Measurements from ENCODE around the gene NGEF. TPM values are rescaled to one million over a fixed set of nuclear protein-coding genes. Genes with fewer than 3 reads are reported as not detected.
"Not testable (repeated sequence)": the region's sequence is repeated elsewhere in the genome, so short reads cannot be mapped to it uniquely, and the experiment has no call there.

Gene NGEF
- total RNA-seq (4.1 TPM), polyA plus RNA-seq (4.2 TPM)

- no peak for DNase-seq (ENCODE audit: extremely low spot score)
- H3K27ac ChIP-seq (ENCODE audit: low read depth) = no peak within 1 kb of the TSS
- peaks cover under 1% of the 10 kb centered on the region for H3K36me3 ChIP-seq (ENCODE audit: insufficient read depth)
- H3K4me1 ChIP-seq (ENCODE audit: insufficient read depth) = no peaks in the 10 kb centered on the region
- H3K4me3 ChIP-seq (ENCODE audit: low read depth, low read length) = no peak within 1 kb of the TSS
- 84% methylated on average over 12 of the region's 12 CpGs for WGBS
Observed at GRCh38 chr2:233013027-233013461, at the start of gene NGEF. TSS of gene NGEF (minus strand) at chr2:233013256. CDS start at chr2:232974890, 38,366 bp downstream.

- H3K4me3 ChIP-seq (ENCODE audit: low read depth, low read length) = no peak overlapping the region
- WGBS = 64% methylated on average over 4 of the region's 4 CpGs
- no peak overlapping the region for H3K27ac ChIP-seq (ENCODE audit: low read depth)
- no peak for DNase-seq (ENCODE audit: extremely low spot score)
- H3K4me1 ChIP-seq (ENCODE audit: insufficient read depth) = no peaks in the 10 kb centered on the region
- H3K36me3 ChIP-seq (ENCODE audit: insufficient read depth) = no peaks in the 10 kb centered on the region
Observed at GRCh38 chr2:233062451-233062850, 49.4 kb upstream of the NGEF start.

DNA sequence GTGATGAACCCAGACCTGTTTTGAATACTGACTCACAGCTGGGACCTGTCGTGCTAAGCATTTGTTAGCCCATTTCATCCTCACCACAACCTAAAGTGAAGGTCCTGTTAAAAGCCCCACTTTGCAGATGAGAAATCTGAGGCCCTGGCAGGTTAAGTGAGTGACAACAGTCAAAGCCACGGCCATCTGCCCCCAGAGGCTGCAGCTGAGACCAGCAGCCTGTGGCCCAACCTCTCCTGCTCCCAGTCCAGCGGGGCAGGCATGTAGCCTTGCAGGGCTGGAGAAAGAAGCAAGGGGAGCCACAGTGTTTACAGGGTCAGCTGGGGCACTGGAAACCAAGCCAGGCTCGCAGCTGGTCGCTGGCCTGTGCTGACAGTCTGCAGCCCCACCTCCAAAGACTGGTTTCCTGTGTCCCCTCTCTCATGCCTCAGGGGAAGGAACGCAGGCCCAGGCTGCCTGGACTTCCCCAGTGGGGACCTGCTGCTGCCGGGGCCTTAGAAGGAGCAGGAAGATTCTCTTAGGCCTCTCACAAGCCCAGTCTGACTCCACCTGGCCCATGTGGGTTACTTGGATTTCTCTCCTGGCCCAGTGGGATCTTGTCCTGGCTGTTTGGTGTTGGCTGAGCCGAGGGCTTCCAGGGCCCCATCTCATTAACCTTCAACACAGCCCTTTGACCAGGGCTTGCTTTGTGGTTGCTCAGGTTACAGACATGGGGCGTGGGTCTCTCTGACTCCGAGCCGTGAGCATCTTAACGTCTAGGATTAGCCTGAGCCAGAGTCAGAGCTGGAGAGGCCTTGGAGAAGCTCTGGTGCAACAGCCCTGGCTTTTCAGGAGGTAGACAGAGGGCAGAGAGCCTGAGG lies 48.8 kb upstream of the NGEF start:
- WGBS = 41% methylated on average over 12 of the region's 12 CpGs
- H3K36me3 ChIP-seq (ENCODE audit: insufficient read depth) = no peaks in the 10 kb centered on the region
- H3K4me3 ChIP-seq (ENCODE audit: low read depth, low read length) = peak overlapping the region; percentile 36
- H3K27ac ChIP-seq (ENCODE audit: low read depth) = peak overlapping the region; percentile 43
- no peak for DNase-seq (ENCODE audit: extremely low spot score)
- no peaks in the 10 kb centered on the region for H3K4me1 ChIP-seq (ENCODE audit: insufficient read depth)

GRCh38 chr2:233060980-233061590 lies 48.0 kb upstream of the NGEF start:
- H3K4me3 ChIP-seq (ENCODE audit: low read depth, low read length) = peak overlapping the region; percentile 36

GRCh38 chr2:233060501-233060979 lies 47.5 kb upstream of the NGEF start:
- Histone ChIP-seq H3K4me1 (ENCODE audit: insufficient read depth) (no peaks in the 10 kb centered on the region), H3K36me3 (ENCODE audit: insufficient read depth) (no peaks in the 10 kb centered on the region), H3K27ac (ENCODE audit: low read depth) (peak overlapping the region; percentile 44), H3K4me3 (ENCODE audit: low read depth, low read length) (peak overlapping the region; percentile 36)
- 82% methylated on average over 13 of the region's 13 CpGs for WGBS
- no peak for DNase-seq (ENCODE audit: extremely low spot score)

More at GRCh38 chr2:233060980-233061590, 48.0 kb upstream of the NGEF start:
- 67% methylated on average over 10 of the region's 10 CpGs for WGBS
- DNase-seq (ENCODE audit: extremely low spot score) = no peak
- H3K4me1 ChIP-seq (ENCODE audit: insufficient read depth) = no peaks in the 10 kb centered on the region
- no peaks in the 10 kb centered on the region for H3K36me3 ChIP-seq (ENCODE audit: insufficient read depth)
- H3K27ac ChIP-seq (ENCODE audit: low read depth) = peak overlapping the region; percentile 43

- 60% methylated on average over 26 of the region's 26 CpGs for WGBS
- Histone ChIP-seq H3K27ac (ENCODE audit: low read depth) (peak within 1 kb of the TSS; percentile 83), H3K4me3 (ENCODE audit: low read depth, low read length) (peak within 1 kb of the TSS; percentile 36), H3K36me3 (ENCODE audit: insufficient read depth) (no peaks in the 10 kb centered on the region), H3K4me1 (ENCODE audit: insufficient read depth) (no peaks in the 10 kb centered on the region)
- no peak for DNase-seq (ENCODE audit: extremely low spot score)
Observed at GRCh38 chr2:233059797-233060500, 46.9 kb upstream of the NGEF start, which contains the start of gene INPP5D. TSS of gene INPP5D (plus strand) at chr2:233060342. CDS start at chr2:233060479, 137 bp downstream.

DNA sequence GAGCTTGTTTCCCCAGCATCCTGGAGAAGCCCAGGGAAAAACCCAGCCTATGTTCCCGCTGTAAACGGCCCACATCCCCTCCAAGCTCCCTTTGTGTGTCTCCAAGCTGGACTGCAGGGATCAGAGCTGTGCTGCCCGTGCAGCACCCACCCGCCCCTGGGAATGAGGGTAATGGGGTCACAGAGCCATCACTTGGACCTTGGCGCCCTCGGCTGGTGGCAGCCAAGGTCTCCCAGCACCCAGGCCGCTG lies 46.4 kb upstream of the NGEF start:
- 70% methylated on average over 7 of the region's 7 CpGs for WGBS
- no peak for DNase-seq (ENCODE audit: extremely low spot score)
- Histone ChIP-seq H3K27ac (ENCODE audit: low read depth) (peak overlapping the region; percentile 83), H3K4me3 (ENCODE audit: low read depth, low read length) (no peak overlapping the region), H3K4me1 (ENCODE audit: insufficient read depth) (no peaks in the 10 kb centered on the region), H3K36me3 (ENCODE audit: insufficient read depth) (no peaks in the 10 kb centered on the region)

- H3K4me1 ChIP-seq (ENCODE audit: insufficient read depth) = no peaks in the 10 kb centered on the region
- H3K36me3 ChIP-seq (ENCODE audit: insufficient read depth) = no peaks in the 10 kb centered on the region
- H3K27ac ChIP-seq (ENCODE audit: low read depth) = no peak overlapping the region
- no peak overlapping the region for H3K4me3 ChIP-seq (ENCODE audit: low read depth, low read length)
- WGBS = 93% methylated on average over 24 of the region's 24 CpGs
- no peak for DNase-seq (ENCODE audit: extremely low spot score)
Observed at GRCh38 chr2:233058717-233059546, 45.9 kb upstream of the NGEF start.

DNA sequence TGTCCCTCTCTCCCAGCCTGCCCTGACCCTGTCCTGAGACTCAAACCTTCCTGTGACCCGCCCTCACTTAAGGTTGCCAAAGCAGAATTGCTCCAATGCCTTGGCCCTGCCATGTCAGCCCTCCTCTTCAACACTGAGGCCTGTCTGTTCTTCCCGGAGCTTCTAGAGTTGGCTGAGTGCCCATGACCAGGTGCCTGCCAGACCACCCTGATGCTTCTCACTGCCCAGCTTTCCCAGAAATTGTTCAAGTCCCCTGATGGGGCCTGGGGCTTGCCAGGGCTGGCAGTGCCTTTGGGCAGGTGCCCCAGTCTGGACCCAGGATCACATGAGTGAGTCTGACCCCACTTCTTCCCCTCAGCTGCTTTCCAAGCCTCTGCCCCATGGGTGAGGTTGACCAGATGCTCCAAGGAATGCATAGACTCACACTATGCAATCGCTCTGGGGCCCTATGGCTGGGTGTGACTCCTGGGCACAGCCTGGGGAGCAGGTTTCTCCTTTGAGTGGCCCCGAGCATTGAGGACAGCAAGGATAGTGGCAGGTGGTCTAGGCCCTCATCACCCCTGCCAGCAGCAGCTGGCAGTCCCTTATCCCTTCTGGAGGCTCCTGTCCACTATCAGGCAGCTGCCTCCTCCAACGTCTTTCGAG lies 44.0 kb upstream of the NGEF start:
- Histone ChIP-seq H3K27ac (ENCODE audit: low read depth) (no peak overlapping the region), H3K4me3 (ENCODE audit: low read depth, low read length) (no peak overlapping the region), H3K36me3 (ENCODE audit: insufficient read depth) (no peaks in the 10 kb centered on the region), H3K4me1 (ENCODE audit: insufficient read depth) (no peaks in the 10 kb centered on the region)
- 81% methylated on average over 6 of the region's 6 CpGs for WGBS
- no peak for DNase-seq (ENCODE audit: extremely low spot score)

DNA sequence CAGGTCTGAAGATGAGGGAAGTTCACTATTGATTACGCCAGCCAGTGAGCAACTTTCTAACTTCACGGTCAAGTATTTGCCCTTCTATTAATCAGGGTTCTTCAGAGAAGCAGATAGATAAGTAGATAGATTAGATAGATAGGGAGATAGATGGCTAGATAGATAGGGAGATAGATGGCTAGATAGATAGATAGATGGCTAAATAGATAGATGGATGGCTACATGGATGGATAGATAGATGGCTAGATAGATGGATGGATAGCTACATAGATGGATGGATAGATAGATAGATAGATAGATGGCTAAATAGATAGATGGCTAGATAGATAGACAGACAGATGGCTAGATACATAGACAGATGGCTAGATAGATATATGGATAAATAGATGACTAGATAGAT lies 42.3 kb upstream of the NGEF start:
- no peaks in the 10 kb centered on the region for H3K4me1 ChIP-seq (ENCODE audit: insufficient read depth)
- 95% methylated on average over 2 of the region's 2 CpGs for WGBS
- H3K36me3 ChIP-seq (ENCODE audit: insufficient read depth) = no peaks in the 10 kb centered on the region
- H3K27ac ChIP-seq (ENCODE audit: low read depth) = no peak overlapping the region
- no peak overlapping the region for H3K4me3 ChIP-seq (ENCODE audit: low read depth, low read length)
- no peak for DNase-seq (ENCODE audit: extremely low spot score)

DNA sequence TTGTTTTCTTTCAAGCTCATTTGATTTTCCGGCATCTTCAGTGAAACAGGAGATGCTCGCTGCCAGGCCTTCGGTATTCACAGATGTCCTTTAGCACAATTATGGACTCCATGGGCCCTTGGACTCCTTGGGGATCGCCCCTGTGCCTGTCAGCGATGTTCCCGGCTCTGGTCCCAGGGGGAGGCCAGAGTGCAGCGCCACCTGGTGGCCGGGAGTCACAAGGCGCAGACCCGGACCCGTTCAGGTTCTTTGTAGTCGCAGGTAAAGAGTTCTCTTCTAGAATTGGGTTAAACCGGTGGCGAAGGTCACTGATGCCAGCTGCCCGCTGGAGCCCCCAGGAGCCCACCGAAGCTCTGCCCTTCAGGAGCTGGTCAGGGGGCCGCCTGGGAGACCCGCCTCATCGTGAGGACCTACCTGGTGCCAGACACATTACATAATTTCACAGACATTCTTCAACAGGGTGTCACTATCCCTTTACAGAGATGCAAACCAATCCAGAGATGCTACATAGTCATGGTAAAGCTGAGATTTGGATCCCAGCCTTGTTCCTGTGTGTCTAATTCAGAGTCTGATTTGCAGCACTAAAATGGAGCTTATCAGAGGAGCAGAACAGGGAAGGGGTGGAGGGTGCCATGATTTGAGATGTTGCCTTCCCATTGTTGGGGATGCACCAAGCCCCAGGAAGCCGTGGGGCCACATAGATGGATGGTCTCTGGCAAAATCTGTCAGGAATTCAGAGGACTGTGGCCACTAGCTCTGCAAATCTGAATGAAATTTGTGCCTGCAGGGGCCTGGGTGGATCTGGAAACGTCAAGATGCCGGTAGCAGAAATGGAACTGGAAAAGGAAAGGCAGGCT lies 41.1 kb upstream of the NGEF start:
- DNase-seq (ENCODE audit: extremely low spot score) = no peak
- Histone ChIP-seq H3K4me1 (ENCODE audit: insufficient read depth) (no peaks in the 10 kb centered on the region), H3K4me3 (ENCODE audit: low read depth, low read length) (no peak overlapping the region), H3K36me3 (ENCODE audit: insufficient read depth) (no peaks in the 10 kb centered on the region), H3K27ac (ENCODE audit: low read depth) (no peak overlapping the region)
- WGBS = 28% methylated on average over 22 of the region's 22 CpGs

GRCh38 chr2:233052517-233052916 lies 39.5 kb upstream of the NGEF start:
- H3K27ac ChIP-seq (ENCODE audit: low read depth); H3K4me1 ChIP-seq (ENCODE audit: insufficient read depth); H3K4me3 ChIP-seq (ENCODE audit: low read depth, low read length); H3K36me3 ChIP-seq (ENCODE audit: insufficient read depth); DNase-seq (ENCODE audit: extremely low spot score): not testable (repeated sequence)
- WGBS = 96% methylated on average over 4 of the region's 4 CpGs

All from urinary bladder (tissue), 4 donors.